AG04449 (cell line): ENCODE results near the gene SOWAHA.

ENCODE experiments used
- CTCF ChIA-PET: fragments of 350-600 bp; formaldehyde crosslinking; extraction: SDS; loops from one replicate; lab custom pipeline; 2021; ENCODE audit warnings: antibody characterized with exemption; lab: Yijun Ruan, JAX
- POLR2A ChIA-PET: fragments of 400-600, 350-600 bp; formaldehyde crosslinking; extraction: SDS; loops from one replicate; lab custom pipeline; 2020; ENCODE audit warnings: antibody characterized with exemption, inconsistent platforms; lab: Yijun Ruan, JAX
- DNase-seq: peaks from one replicate; pipeline ENCODE4 v3.0.0-alpha.2; 2010; ENCODE audit warnings: low read depth, low spot score
- H3K4me3 ChIP-seq: 2 replicates; pipeline ENCODE4 v1.5.1; 2011; ENCODE audit warnings: low read depth, mild to moderate bottlenecking, control low read depth, low read length
- CTCF ChIP-seq: IDR thresholded peaks from one replicate; pipeline ENCODE4 v1.5.1; 2011; ENCODE audit warnings: mild to moderate bottlenecking, moderate library complexity, low read length, control low read depth, inconsistent platforms; ENCODE audit not compliant: insufficient read depth; ENCODE audit errors: missing control alignments

Gene SOWAHA

GRCh38 chr5:132766806-132767055, 46.4 kb upstream of the SOWAHA start:
- POLR2A ChIA-PET, result no interaction called here
- CTCF ChIA-PET, result interaction anchor here (0.9 to 3.9 kb wide), 4 partner anchors 13 to 54 kb away, joined by 3 to 36 read pairs (median 11); no protein-coding TSS in a partner anchor
- no peak for DNase-seq
- no peak overlapping the region for H3K4me3 ChIP-seq
- TF ChIP-seq CTCF, result no peak

GRCh38 chr5:132767150-132767549, 46.0 kb upstream of the SOWAHA start:
- ChIA-PET POLR2A (interaction anchor here (0.6 kb wide), 2 partner anchors 138 to 142 kb away, joined by 3 to 4 read pairs; no protein-coding TSS in a partner anchor), CTCF (interaction anchor here (0.9 to 3.9 kb wide), 5 partner anchors 13 to 62 kb away, joined by 3 to 36 read pairs (median 4); no protein-coding TSS in a partner anchor)
- TF ChIP-seq CTCF, result no peak
- DNase-seq, result no peak
- H3K4me3 ChIP-seq, result no peak overlapping the region

GRCh38 chr5:132768485-132768868, 44.6 kb upstream of the SOWAHA start:
- ChIA-PET CTCF (interaction anchor here (1.5 kb wide), 1 partner anchor 61 kb away, joined by 4 read pairs; no protein-coding TSS in a partner anchor), POLR2A (no interaction called here)
- no peak for DNase-seq
- H3K4me3 ChIP-seq, result no peak overlapping the region
- TF ChIP-seq CTCF, result no peak

GRCh38 chr5:132770476-132771159, 42.5 kb upstream of the SOWAHA start:
- no peak for DNase-seq
- no peak for TF ChIP-seq CTCF
- ChIA-PET POLR2A (interaction anchor here (1.0 kb wide), 1 partner anchor 11 kb away, joined by 3 read pairs; no protein-coding TSS in a partner anchor), CTCF (interaction anchor here (1.0 to 1.3 kb wide), 2 partner anchors 11 to 12 kb away, joined by 4 read pairs; no protein-coding TSS in a partner anchor)
- H3K4me3 ChIP-seq, result no peak overlapping the region

- CTCF ChIA-PET, result interaction anchor here (0.8 to 1.3 kb wide), 3 partner anchors 11 to 50 kb away, joined by 3 to 4 read pairs (median 3); no protein-coding TSS in a partner anchor
These were observed 41.6 kb upstream of the SOWAHA start for GRCh38 chr5:132771503-132771998.

More at GRCh38 chr5:132771503-132771998, 41.6 kb upstream of the SOWAHA start:
- no peak for TF ChIP-seq CTCF
- H3K4me3 ChIP-seq, result no peak overlapping the region
- DNase-seq, result no peak
- POLR2A ChIA-PET, result interaction anchor here (0.6 to 1.0 kb wide), 2 partner anchors 10 to 19 kb away, joined by 3 to 5 read pairs; no protein-coding TSS in a partner anchor
